Ammon's horn (tissue), 1 donor: Measurements from ENCODE around the gene MAJIN.

Experiments
- DNase-seq: peaks from one replicate; pipeline ENCODE4 v3.0.0-alpha.2; 2016; ENCODE audit warnings: low spot score

Gene MAJIN

DNA sequence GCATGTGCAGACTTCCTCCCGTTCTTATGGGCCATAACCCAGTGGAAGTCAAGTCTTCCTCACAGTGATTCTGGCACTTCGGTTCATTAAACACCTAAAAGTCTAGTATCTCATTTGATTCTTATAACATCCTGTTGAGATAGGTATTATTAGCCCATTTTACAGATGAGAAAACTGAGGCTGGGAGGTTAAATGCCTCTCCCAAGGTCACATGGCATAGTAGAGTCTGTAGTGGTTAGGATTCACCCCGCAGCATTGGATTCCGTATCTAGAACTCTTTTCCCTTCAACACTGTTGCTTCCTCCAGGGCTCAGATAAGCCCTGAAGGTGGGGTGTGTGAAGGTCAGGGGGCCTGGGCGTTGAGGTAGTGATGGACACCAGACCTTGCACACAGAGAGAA, 39.6 kb downstream of the MAJIN start:
- no peak for DNase-seq

GRCh38 chr11:64931290-64931689, 40.6 kb downstream of the MAJIN start:
- DNase-seq: no peak

GRCh38 chr11:64930340-64930739, 41.6 kb downstream of the MAJIN start:
- no peak for DNase-seq

DNA sequence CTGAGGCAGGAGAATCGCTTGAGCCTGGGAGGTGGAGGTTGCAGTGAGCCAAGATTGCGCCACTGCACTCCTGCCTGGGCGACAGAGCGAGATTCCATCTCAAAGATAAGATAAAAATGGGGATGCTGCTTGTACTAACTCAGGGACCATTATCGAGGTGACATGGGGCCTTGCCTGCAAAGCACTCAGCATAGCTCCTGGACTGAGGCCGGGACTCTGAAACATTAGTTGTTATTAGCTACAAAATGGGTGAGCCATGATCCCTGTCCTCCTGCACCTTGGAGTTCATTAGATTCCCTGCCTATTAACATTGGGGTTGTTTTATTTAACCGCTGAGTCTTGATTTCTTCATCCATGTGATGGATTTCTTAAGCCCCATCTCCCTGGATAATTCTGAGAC, 42.3 kb downstream of the MAJIN start:
- DNase-seq: no peak

GRCh38 chr11:64928957-64929356, 43.0 kb downstream of the MAJIN start:
- DNase-seq: no peak

DNA sequence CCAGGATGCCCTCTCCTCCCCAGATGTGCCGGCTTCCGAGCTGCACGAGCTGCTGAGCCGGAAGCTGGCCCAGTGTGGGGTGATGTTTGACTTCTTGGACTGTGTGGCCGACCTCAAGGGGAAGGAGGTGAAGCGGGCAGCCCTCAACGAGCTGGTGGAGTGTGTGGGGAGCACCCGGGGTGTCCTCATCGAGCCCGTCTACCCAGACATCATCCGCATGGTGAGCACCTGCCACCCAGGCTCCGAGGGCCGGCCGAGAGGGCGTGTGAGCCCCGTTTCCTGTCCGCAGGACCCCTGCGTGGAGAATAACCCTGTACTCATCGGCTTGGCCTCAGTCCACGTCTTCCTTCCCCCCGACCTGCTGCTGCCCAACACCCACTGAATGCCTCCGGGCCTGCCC, 45.2 kb downstream of the MAJIN start:
- no peak for DNase-seq

DNA sequence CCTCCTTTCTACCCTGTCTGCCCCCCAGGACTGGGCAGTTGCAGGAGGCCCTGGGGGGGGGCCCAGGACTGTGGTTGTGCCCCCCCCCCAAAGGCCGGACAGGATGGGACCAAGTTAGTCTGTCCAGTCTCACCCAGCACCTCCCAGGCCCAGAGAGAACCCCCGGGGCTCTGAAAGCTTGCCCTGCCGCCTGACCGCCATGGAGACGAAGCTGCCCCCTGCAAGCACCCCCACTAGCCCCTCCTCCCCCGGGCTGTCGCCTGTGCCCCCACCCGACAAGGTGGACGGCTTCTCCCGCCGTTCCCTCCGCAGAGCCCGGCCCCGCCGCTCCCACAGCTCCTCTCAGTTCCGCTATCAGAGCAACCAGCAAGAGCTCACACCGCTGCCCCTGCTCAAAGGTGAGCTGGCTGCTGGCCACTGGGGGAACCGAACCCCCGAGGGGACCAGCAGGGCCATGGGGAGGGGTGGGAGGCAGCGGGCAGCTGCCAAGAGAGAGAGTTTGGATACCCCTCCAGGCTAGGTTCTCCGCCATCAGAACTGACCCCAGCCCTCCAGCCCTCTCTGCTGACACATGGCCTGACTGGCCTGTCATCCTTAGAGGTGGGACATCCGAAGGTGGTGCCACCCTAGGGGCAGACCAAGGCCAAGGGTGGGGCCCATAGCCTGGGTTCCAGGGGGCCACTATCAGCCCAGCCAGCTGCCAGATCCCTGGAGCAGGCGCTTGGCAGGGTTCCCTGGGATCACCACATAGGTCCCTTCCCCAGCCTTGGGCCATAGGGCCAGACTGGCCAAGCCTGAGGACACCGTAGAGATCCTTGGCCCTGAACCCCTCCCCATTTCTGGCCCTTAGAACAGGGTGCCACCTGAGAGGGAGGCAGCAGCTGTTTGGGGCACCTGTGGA, 46.1 kb downstream of the MAJIN start:
- DNase-seq: no peak

DNA sequence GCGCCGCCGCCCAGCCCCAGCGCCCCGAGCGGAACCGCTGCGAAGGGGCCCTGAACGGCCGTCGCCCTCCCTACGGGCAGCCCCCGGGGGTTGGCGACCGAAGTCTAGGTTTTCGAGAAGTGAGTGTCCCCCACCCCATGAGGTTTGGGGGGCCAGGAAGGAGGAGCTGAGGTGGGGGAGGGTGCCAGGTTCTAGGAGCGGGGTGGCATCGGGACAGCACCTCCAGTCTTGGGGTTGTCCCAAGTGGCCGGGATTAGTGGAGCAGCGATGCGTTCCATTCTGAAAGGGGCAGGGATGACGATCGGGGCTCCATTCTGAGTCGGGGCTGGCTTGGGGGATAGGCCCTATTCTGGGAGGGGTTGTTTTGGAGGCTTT, 47.0 kb downstream of the MAJIN start:
- DNase-seq: no peak

- DNase-seq: peak; percentile 100
These were observed 47.7 kb downstream of the MAJIN start, which contains the start of gene PPP2R5B for GRCh38 chr11:64923944-64924909. TSS of gene PPP2R5B (plus strand) at chr11:64924689. CDS start at chr11:64925735, 1,046 bp downstream.

- DNase-seq: no peak
These were observed 48.7 kb downstream of the MAJIN start for GRCh38 chr11:64923151-64923661.

- DNase-seq: no peak
These were observed 50.5 kb downstream of the MAJIN start for GRCh38 chr11:64921384-64921783.

DNA sequence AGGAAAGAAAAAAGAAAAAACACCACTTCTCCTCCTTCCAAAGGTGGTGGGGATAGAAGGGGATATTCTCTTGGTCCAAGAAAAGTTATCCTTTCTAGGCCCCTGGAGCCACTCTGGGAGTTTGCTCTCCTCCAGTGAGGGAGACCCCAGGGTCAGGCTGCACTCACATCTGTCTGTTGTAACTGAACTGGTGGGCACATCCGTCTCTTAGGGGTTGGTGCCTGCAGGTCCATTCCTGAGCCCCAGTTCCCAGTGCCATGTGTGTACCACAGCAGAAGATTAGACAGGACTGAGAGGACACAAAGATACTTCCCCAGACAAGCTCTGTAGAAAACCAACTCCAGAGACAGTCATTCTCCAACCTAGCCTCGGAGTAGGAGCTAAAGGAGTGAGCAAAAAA, 51.8 kb downstream of the MAJIN start:
- no peak for DNase-seq

GRCh38 chr11:64919627-64920026, 52.3 kb downstream of the MAJIN start:
- peak; percentile 49 for DNase-seq

DNA sequence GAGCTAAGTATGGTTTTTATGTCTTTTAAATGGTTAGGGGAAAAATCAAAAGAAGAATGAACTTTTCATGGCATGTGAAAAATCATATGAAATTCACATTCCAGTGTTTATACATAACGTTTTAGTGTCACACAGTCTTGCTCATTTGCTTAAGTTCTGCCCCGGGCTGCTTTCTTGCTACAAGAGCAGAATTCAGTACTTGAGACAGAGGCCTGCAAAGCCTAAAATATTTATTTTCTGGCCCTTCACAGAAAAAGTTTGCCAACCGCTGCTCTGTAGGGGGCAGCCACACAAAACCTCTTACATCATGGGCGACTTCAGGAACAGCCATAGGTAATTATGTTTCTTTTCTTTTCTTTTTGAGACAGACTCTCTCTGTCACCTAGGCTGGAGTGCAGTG, 53.9 kb downstream of the MAJIN start:
- DNase-seq: no peak

DNA sequence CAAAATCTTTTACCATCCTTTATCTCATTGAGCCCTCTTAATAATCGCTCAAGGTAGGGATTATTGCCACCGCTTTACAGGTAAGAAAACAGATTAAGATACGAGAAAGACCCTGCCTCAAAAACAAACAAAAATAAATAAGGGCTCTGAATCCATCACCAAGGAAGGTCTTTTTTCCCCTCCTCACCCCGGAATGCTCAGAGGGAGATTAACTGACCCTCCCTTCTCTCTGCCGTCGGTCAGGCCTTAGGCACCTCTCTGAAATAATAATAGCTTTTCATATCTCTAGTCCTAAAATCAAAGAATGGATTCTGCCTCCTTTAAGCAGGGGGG, 54.3 kb downstream of the MAJIN start:
- no peak for DNase-seq

DNA sequence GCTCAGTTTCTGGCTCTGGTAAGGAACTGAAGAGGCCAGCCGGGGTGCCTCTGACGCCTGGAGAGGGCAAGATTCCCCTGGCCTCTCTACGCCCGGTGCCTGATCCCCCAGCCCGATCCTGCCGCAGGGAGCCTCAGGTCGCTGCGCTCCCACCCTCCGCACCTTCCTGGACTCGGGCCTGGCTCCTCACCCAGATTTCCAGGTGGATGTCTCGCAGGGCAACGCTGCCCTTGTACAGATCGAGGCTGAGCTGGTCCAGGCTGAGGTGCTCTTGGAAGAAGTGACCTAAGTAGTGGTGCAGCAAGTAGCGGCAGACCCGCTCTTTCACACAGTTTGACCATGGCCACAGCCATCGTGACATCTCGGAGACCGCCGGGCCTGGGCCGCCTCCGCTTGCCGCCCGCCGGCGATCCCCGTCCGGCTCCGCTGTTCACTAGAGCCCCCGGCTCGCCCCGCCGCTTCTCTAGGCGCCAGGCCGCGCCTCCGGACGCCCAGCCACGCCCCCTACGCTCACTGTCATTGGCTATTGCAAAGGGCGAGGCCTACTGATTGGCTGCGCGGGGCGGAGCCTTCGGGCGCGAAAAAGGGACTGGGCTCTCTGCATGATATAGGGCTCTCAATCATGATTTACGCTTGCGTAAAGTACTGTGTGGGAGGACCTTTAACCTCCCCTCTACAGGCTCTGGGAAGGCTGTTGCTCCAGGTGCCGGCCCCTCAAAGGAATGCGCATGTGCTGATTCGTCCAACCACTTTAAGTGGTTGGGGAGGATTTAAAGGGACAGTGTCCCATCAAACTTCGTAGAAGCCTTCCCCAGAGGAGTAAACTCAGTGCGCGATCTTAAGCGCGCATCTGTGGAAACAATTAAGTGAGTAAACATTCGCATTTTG, 54.9 kb downstream of the MAJIN start, which contains the start of gene ATG2A:
ATG2A (minus strand) TSS at position 435 of the 888 bp plus-strand sequence; CDS start at position 361, 74 bp downstream.
- peak; percentile 99 for DNase-seq

- DNase-seq: peak; percentile 26
These were observed 55.7 kb downstream of the MAJIN start for GRCh38 chr11:64916040-64916774.

GRCh38 chr11:64915376-64915887, 56.5 kb downstream of the MAJIN start:
- DNase-seq: no peak

DNA sequence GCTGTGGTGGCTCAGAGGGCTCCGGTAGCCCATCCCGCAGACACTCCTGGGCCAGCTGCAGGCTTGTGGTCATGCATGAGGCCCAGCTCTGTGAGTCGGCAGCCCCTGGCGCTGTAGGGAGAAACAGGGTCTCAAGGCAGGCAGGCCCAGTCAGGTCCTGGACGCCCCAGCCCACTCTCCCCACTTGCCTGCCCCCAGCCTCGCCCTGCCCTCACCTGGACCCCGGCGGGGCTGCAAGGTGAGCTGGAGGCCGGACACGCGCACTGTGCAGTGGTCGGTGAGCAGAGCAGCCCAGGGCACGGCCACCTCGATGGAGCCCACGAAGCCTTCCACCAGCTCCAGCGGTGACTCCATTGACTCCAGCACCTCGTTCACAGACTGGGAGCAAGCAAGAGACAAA, 57.8 kb downstream of the MAJIN start:
- DNase-seq: no peak

DNA sequence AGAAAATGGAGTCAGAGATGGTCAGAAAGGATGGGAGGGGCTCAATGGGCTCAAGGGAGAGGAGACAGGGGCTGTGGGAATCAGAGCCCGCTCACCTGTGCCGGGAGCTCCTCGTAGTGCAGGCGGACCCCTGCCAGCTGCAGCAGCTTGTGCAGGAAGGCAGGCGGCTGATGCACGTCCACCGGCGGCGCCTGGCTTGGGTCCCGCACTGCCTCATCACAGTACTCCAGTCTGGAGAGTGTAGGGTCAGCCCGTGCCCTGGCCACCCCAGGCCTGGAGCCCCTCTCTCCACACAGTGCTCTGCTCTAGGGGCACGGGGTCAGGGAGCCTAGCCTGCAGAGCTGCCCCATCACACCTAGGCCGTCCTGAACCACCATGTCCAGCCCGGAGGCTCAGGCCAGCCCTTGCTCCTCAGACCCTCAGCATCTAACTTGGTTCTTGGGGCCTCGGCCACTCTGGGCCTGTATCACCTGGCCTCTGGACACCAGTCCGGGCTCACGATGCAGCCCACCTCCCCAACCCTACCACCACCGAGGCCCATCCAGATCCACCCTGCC, 58.7 kb downstream of the MAJIN start:
- no peak for DNase-seq
